MM.1S (cell line): Measurements from ENCODE around the gene IFI6.

ENCODE experiments used
- EZH2 ChIP-seq: fragments of 300-600 bp; sonication (generic); optimal IDR thresholded peaks from 2 replicates; pipeline ENCODE3; 2017; ENCODE audit warnings: low read depth, mild to moderate bottlenecking, antibody characterized with exemption, low read length, mixed read lengths
- EZH2phosphoT487 ChIP-seq: fragments of 300-600 bp; sonication (generic); IDR thresholded peaks from 2 replicates; pipeline ENCODE4 v1.6.1; 2018; ENCODE audit warnings: antibody characterized with exemption, low read length
- TF ChIP-seq, protein P1 (sequence below): fragments of 300-600 bp; sonication (generic); IDR thresholded peaks from 2 replicates; pipeline ENCODE4 v1.5.1; 2016; ENCODE audit warnings: antibody characterized with exemption, low read length, mixed read lengths

- no peak for TF ChIP-seq EZH2phosphoT487
- TF ChIP-seq, protein P1, sequence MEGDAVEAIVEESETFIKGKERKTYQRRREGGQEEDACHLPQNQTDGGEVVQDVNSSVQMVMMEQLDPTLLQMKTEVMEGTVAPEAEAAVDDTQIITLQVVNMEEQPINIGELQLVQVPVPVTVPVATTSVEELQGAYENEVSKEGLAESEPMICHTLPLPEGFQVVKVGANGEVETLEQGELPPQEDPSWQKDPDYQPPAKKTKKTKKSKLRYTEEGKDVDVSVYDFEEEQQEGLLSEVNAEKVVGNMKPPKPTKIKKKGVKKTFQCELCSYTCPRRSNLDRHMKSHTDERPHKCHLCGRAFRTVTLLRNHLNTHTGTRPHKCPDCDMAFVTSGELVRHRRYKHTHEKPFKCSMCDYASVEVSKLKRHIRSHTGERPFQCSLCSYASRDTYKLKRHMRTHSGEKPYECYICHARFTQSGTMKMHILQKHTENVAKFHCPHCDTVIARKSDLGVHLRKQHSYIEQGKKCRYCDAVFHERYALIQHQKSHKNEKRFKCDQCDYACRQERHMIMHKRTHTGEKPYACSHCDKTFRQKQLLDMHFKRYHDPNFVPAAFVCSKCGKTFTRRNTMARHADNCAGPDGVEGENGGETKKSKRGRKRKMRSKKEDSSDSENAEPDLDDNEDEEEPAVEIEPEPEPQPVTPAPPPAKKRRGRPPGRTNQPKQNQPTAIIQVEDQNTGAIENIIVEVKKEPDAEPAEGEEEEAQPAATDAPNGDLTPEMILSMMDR = no peak
- no peak for TF ChIP-seq EZH2
Observed at GRCh38 chr1:27634985-27635367, 37.0 kb downstream of the IFI6 start, which contains the start of gene FGR.
